GM18870 (cell line): ENCODE data around the gene PRSS33.

Source experiments
- ATAC-seq: cut with Tn5 transposase; IDR thresholded peaks from one replicate; pipeline ENCODE4 v1.9.1; 2021; ENCODE audit warnings: moderate library complexity; ENCODE audit not compliant: unreplicated experiment

PRSS33 gene

DNA sequence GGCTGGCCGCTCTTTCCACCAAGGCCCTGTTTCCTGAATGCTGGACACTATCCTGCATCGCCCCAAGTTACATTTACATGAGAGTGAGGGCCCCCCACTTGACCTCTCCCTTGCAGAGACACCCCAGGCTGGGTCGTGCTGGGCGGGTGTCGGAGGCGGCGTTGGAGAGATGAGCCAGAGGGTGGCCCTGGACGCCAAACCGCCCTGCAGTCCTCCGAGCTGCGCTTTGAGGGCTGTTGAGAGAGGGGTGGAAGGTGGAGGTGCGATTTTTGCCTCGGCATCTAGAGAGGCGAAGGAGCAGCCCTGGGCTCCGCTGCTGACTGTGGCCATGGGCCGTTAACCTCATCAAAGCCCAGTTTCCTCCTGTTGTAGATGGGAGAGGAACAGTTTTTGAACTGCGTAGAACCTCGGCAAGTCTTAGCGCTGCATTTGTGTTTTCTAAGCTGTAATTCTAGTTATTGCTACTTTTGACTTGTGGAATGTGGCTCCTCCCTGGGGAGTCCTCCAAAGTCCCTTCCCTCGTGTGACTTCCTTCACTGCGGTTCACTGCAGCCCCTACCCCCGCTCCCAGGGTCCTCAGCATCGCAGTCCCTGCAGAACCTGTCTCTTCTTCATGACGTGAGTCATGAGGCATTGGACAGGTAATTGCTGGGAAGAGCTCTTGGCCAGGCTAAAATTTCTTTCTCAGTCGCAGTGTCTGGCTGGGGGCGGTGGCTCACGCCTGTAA, 9.3 kb downstream of the PRSS33 start:
- no peak for ATAC-seq

DNA sequence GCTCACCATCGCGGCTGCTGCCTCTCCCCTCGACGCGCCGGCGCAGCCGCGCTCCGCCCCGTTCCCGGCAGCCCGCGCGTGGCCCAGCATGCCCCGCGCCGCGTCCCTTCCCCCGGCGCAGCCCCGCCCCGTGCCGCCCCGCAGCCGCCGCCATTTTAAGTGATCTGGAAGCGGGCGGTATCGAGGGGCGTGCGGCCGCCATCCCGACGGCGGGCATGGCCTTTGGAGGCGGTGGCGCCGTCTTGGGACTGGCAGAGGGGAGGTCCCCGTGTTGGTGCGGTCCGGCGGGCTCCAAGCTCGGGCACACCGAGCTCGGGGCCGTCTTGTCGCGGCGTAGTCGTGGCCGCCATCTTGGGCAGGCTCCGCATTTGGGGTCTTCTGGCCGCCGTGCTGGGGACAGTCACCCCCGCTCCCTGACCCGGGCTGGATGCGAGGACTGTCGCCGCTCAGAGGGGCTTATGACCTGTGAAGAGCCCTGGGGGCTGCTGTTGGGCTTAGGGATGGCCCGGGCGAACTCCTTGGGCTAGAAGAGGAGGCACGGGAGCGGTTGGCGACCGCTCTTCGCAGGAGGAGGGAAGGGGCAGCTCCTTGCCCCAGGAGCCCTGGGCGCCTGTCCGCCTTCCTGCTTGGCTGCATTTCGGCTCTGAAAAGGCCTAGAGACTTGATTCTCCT, 10.0 kb downstream of the PRSS33 start, which contains the start of gene ELOB:
Gene ELOB, minus strand, starts transcription at position 50 of the 672 bp plus-strand sequence. Its CDS starts 41 bp downstream, at position 9.
- ATAC-seq, result no peak

DNA sequence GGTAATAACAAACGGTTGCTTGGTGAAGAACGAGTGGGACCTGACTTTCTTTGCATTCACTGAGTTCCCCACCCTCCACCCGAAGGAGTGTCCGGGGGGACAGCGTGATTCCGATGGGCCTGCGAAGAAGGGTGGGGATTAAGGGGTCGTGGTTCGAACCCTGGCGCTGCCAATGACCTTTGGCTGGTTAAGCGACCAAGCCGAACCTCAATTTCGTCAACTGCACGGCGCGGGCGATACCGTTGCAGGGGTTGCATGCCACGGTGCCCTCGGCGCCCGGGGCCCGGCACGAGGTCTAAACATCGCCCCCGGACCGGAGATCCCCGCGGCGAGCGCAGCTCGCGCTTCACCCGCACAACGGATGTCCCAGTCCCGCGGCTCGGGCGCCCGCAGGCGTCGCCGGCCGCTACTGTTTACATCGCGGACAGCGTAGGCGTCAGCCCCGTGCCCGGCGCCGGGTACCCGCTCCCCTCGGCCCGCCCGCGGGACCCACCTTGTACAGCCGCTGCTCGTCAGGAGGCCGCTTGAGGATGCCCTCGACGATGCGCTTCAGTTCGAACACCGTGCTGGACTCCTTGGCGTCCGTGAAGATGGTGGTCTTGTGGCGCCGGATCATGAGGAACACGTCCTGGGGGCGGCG, 10.7 kb downstream of the PRSS33 start:
- ATAC-seq, result no peak

DNA sequence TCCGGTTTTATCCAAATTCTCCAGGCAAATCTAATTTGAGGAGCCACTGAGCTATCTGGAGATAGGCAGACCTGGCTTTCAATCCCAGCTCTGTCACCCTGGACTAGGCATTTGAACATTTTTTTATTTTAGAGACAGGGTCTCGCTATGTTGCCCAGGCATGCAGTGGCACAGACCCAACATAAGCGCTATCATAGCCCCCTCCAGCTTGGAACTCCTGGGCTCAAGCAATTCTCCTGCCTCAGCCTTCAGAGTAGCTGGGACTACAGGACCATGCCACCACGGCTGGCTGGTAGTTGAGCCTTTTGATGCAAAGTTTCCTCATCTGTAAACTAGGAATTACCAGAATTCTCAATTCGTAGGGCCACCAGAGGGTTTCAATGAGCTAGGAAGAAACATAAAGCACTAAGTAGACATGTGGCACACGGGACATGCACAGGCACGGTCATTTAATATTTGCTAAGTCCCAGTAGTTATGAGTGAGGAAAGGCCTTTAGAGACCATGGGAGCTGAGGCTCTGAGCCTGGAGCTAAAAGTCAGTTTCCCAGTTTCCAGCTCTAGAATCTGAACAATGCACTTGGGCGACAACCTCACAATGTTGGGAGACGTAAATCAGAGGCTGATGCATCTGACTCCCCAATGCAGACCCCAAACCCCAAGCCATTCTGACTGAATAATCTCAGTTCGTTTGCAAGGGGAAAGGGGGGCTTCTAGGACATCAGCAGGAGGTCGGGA, 11.4 kb downstream of the PRSS33 start:
- ATAC-seq, result no peak

DNA sequence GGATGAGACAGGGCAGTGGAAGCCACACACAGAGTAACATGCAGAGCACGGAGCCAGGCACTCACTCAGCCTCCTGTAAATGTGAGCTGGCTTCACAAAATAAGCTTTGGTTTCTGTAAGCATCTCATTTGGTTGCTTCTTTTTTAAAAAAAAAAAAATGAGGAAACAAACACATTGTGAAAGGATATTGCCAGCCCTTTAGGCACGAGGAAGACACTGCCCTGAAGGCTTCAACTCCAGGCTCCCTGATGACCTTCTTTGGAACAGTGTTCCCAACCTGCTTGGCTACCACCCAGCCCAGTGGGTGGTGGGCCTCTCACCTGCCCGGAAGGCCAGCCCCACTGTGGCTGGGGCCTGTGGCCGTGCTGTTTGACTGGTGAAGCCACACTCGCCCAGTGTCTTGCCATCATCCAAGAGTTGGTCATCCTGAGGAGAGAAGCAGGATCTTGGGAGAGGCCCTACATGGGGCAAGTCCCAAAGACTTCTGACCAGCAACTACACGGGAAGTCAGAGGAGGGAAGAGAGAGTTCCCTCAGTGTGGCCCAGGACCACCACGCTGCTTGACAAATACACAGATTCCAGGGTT, 12.1 kb downstream of the PRSS33 start:
- no peak for ATAC-seq

DNA sequence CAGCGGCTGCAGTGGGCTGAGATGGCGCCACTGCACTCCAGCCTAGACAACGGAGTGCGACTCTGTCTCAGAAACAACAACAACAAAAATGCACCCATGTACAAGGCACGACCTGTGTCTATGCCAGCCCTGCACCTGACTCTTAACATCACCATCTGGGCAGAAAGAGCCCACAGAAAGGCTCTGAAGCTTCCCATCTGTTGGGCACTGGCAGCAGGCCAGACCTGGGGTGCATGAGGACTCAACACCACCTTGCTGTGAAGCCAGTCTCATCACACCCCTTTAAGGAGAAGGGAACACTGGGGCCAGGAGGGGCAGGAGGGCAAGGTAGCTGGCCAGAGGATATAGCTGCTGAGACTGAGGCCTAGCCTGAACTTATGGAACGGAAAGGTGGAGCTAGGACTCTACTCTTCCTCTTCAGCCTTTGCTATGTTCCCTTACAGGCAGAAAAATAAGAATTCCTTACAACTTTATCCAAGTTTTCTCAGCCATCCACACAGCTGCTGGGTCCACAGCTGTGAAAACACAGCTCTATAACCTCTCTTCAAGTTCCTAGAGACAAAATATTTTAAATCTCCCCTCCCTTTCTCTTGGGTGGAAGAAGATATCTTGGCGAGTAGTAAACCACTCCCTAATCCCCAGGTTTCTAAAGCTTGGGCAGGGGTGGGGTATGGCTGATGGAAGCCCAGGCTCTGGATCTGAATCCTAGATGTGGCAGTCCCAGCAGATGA, 13.0 kb downstream of the PRSS33 start:
- ATAC-seq, result no peak

DNA sequence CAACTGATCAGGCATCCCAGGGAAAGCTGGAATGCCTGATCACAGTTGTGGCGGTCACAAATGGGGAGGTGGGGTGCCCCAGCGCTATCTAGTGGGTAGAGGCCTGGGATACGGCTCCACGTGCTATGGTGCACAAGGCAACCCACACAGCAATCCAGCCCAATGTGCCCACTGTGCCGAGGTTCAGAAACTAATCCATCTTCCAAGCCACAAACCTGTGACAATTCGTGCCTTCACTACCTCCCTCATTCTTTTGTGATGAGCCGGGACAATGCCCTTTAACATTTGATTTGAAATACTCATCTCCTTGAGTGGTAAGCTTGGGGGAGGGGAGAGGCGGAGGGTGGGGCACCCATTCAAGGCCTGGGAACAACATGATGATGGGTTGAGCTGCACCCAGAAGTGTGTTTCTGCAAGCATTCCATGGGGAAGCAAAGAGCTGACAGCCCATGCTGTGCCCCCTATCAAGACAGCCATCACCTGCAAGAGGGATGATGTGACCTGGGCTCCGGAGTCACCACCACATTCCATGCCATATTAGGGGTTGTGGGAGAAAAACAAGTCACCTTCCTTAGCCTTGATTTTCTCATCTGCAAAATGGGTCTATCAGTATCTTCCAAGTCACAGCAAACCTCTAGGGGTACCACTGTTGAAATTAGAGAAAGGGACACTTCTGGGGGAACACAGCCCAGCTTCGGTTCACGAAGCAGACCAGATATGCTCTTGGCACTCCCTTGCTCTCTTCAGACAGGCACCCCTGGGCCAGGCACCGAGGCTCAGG, 14.0 kb downstream of the PRSS33 start:
- no peak for ATAC-seq

DNA sequence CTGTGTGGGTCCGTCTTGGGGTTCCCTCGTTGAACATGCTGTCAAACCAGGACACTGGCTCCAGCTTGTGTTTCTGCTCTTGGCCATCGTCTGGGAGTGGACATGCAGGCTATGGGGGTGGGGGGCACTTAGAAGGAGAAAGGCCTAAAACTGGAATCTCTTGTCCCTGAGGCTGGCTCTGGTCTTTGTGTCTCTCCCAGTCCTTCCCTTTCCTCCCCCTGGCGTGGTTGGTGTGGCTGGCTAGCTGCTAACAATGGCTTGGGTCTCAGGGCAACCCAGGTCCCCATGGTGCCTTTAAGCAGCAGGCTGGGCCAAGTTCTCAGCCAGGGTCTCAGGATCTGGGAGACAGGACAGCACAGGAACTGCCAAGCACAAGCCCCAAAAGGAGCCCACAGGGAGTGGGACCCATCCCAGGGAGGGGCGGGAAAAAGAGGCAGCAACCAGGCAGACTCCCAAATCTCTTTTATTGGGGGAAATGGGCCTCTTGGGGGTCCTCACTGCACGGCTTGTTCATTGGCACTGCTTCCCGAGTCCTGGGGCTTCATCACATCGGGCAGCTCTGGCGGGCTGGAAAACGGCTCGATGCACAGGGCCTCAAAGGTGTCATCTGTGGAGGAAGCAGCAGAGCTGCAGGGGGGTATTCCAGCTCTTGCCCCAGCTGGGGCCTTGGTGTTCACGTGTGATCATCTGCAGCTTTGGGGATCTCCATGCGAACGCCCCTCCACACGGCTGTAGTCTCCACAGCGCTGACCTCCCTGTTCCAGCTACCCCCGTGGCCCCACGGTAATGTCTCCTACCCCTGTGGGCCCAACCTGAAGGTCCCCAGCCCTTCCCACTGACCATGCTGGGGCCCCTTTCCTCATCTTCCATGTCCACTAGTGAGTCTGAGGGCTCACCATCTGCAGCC, 15.6 kb downstream of the PRSS33 start:
- ATAC-seq, result no peak

DNA sequence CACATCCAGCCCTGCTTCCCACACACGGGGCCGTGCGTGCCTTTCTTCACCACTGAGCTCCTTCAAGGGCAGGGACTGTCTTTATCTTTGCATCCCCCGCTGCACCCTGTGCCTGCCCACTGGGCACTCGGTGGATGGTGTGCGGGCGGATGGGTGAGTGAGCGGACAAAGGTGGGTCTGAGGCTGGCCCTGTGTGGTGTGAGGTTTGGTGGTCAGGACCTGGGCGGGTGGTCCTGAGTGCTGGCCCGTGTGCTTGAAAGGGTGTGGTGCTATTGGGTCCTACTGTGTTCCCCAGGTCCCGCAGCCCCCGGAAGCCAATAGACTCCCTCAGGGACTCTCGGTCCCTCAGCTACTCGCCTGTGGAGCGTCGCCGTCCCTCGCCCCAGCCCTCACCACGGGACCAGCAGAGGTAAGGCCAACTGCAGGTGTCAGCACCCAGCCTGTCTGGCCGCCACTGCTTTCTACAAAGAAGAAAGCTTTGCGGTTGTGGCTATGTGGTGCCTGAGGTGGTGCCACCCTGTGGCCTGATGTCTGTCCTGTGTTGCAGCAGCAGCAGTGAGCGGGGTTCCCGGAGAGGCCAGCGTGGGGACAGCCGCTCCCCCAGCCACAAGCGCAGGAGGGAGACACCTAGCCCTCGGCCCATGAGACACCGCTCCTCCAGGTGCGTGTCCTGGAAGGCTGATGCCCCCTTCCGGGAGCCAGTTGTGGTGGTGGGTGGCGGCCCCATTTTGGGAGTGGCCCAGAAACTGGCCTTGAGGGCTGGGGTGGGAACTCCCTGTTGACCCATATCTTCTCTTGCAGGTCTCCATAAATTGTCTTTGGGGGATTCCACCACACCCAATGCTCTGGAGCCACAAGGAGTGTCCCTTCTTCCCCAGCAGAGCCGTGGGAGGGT, 17.1 kb downstream of the PRSS33 start:
- no peak for ATAC-seq

DNA sequence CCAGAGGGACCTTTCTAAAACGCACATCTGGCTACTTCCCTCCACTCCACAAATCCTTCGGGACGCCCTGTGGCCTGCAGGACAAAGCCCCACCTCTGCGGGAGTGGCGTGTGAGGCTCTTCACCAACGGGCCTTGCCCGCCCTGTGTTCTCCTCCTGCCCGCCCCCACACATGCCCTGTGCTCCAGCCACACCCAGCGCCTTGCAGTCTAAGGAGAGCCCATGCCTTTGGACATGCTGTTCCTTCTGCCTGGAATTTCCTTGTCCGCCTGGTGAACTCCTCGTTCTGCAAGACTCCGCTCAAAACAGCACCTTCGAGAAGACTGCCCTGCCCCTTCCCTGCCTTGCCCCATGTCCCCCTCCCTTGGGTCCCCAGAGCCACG, 17.7 kb downstream of the PRSS33 start:
- no peak for ATAC-seq

DNA sequence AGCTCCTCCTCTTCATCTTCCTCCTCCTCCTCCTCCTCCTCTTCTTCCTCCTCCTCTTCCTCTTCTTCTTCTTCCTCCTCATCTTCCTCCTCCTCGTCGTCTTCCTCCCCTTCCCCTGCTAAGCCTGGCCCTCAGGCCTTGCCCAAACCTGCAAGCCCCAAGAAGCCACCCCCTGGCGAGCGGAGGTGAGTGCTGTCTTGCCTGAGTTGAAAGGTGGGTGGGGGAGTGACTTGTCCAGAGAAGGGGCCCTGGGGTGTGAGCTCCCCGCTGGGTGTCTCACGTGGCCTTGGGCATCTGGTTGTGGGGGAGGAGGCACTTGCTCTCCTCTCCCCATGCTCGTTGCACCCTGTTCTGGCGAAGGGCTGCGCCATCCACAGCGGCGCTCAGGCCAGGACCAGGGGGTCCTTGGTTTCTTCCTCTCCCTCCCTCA, 18.2 kb downstream of the PRSS33 start:
- no peak for ATAC-seq

DNA sequence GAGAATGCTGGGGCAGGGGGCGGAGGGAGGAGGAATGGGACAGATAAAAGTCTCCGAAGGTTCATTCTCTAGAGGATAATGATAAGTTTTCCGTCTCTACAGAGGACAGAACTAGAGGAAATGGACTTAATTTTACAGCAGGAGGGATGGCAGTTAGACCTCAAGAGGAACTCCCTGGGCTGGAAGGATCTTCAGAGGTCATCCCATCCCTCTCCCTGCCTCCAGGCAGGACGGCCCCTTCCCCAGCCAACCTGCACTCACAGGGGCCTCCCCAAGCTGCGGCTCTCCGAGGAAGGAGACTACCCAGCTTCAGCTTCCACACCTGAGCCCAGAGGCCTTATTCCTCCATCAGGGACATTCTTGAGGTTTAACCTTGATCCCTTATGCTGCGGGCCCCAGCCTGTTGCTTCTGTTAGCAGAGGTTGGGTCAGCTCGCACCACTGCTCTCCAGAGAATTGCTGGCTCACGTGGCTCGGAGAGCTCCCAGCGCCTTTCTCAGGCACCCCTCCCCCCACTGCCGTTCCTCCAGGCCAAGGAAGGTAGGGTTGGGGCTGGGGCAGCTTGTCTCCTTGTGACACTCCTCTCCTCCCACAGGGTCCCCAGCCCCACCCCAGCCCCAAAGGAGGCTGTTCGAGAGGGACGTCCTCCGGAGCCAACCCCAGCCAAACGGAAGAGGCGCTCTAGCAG, 18.8 kb downstream of the PRSS33 start:
- no peak for ATAC-seq

DNA sequence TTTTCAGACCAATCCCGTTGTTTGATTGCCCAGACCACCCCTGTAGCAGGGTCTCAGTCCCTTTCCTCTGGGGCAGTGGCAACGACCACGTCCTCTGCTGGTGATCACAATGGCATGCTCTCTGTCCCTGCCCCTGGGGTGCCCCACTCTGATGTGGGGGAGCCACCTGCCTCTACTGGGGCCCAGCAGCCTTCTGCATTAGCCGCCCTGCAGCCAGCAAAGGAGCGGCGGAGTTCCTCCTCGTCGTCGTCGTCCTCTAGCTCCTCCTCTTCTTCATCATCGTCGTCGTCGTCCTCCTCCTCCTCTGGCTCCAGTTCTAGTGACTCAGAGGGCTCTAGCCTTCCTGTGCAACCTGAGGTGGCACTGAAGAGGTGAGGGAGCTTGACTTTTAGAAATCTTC, 19.5 kb downstream of the PRSS33 start:
- no peak for ATAC-seq

DNA sequence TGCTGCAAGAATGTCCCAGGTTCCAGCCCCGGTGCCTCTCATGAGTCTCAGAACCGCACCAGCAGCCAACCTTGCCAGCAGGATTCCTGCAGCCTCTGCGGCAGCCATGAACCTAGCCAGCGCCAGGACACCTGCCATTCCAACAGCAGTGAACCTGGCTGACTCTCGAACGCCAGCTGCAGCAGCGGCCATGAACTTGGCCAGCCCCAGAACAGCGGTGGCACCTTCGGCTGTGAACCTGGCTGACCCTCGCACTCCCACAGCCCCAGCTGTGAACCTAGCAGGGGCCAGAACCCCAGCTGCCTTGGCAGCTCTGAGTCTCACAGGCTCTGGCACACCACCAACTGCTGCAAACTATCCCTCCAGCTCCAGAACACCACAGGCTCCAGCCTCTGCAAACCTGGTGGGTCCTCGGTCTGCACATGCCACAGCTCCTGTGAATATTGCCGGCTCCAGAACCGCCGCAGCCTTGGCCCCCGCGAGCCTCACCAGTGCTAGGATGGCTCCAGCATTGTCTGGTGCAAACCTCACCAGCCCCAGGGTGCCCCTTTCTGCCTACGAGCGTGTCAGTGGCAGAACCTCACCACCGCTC, 20.1 kb downstream of the PRSS33 start:
- no peak for ATAC-seq

DNA sequence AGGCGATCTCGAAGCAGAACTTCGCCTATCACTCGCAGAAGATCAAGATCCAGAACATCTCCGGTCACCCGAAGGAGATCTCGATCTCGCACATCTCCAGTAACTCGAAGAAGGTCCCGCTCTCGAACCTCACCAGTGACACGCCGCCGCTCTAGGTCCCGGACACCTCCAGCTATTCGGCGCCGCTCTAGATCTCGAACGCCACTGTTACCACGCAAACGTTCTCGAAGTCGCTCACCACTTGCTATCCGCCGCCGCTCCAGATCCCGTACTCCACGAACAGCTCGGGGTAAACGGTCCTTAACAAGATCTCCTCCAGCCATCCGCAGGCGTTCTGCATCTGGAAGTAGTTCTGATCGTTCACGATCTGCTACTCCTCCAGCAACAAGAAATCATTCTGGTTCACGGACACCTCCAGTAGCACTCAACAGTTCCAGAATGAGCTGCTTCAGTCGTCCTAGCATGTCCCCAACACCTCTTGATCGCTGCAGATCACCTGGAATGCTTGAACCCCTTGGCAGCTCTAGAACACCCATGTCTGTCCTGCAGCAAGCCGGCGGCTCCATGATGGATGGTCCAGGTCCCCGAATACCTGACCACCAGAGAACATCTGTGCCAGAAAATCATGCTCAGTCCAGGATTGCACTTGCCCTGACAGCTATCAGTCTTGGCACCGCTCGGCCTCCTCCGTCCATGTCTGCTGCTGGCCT, 20.8 kb downstream of the PRSS33 start:
- no peak for ATAC-seq
